ENCODE data around the gene TAF4B. TPM values are rescaled to one million over a fixed set of nuclear protein-coding genes. Genes with fewer than 3 reads are reported as not detected.

Gene TAF4B
- total RNA-seq, 4 donors from 2014 or later, result 3.7 to 11.9 (median 7.1) TPM

GRCh38 chr18:26320686-26321085 lies 94.4 kb downstream of the TAF4B start:
- no peak overlapping the region for H3K27ac ChIP-seq
- no peaks in the 10 kb centered on the region for H3K27me3 ChIP-seq
- no peak for DNase-seq
- no peaks in the 10 kb centered on the region for H3K9me3 ChIP-seq
- WGBS, 2 donors (ENCODE audit: low coverage in 1 of 2), result 95 to 100% methylated on average over 1 of the region's 1 CpG
- TF ChIP-seq POLR2AphosphoS5 (IDR thresholded peaks at IDR 0.05), result no peak
- TF ChIP-seq EP300 (IDR thresholded peaks at IDR 0.05; ENCODE audit: low read depth), result no peak
- no peaks in the 10 kb centered on the region for H3K36me3 ChIP-seq
- H3K4me1 ChIP-seq, result peaks cover 0 to 2% (median 0%) of the 10 kb centered on the region in 4 donors
- in situ Hi-C loops (cut with MboI; ENCODE audit: low pct_ligation_motif_present in 1 of 4, low pct_unique_long_range_greater_than_20kb in 1 of 4, low sequenced_read_pairs in 3 of 4) (no loop called here), intact Hi-C loops (cut with DNase I; ENCODE audit: low total_unique reads) (no loop called here)
- H3K4me3 ChIP-seq, result no peak overlapping the region

- H3K4me1 ChIP-seq, result peaks cover 0 to 2% (median 0%) of the 10 kb centered on the region in 4 donors
- H3K27ac ChIP-seq, result no peak overlapping the region
- in situ Hi-C loops (cut with MboI; ENCODE audit: low pct_ligation_motif_present in 1 of 4, low pct_unique_long_range_greater_than_20kb in 1 of 4, low sequenced_read_pairs in 3 of 4) (no loop called here), intact Hi-C loops (cut with DNase I; ENCODE audit: low total_unique reads) (no loop called here)
- no peak overlapping the region for H3K4me3 ChIP-seq
- WGBS, 2 donors (ENCODE audit: low coverage in 1 of 2), result 86 to 89% methylated on average over 3 of the region's 3 CpGs
- TF ChIP-seq, protein P1, sequence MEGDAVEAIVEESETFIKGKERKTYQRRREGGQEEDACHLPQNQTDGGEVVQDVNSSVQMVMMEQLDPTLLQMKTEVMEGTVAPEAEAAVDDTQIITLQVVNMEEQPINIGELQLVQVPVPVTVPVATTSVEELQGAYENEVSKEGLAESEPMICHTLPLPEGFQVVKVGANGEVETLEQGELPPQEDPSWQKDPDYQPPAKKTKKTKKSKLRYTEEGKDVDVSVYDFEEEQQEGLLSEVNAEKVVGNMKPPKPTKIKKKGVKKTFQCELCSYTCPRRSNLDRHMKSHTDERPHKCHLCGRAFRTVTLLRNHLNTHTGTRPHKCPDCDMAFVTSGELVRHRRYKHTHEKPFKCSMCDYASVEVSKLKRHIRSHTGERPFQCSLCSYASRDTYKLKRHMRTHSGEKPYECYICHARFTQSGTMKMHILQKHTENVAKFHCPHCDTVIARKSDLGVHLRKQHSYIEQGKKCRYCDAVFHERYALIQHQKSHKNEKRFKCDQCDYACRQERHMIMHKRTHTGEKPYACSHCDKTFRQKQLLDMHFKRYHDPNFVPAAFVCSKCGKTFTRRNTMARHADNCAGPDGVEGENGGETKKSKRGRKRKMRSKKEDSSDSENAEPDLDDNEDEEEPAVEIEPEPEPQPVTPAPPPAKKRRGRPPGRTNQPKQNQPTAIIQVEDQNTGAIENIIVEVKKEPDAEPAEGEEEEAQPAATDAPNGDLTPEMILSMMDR (IDR thresholded peaks at IDR 0.05), result no peak
- TF ChIP-seq POLR2A (IDR thresholded peaks at IDR 0.05) (no peak), EP300 (IDR thresholded peaks at IDR 0.05; ENCODE audit: low read depth) (no peak), POLR2AphosphoS5 (IDR thresholded peaks at IDR 0.05) (no peak)
- H3K27me3 ChIP-seq, result no peaks in the 10 kb centered on the region
- no peak for DNase-seq
- no peaks in the 10 kb centered on the region for H3K36me3 ChIP-seq
- no peaks in the 10 kb centered on the region for H3K9me3 ChIP-seq
These were observed 96.8 kb downstream of the TAF4B start for GRCh38 chr18:26322890-26323653.

- in situ Hi-C loops (cut with MboI; ENCODE audit: low pct_ligation_motif_present in 1 of 4, low pct_unique_long_range_greater_than_20kb in 1 of 4, low sequenced_read_pairs in 3 of 4), result no loop called here
- intact Hi-C loops (cut with DNase I; ENCODE audit: low total_unique reads), result no loop called here
- no peak overlapping the region for H3K27ac ChIP-seq
- H3K27me3 ChIP-seq, result no peaks in the 10 kb centered on the region
- TF ChIP-seq POLR2AphosphoS5 (IDR thresholded peaks at IDR 0.05) (no peak), POLR2A (IDR thresholded peaks at IDR 0.05) (no peak), EP300 (IDR thresholded peaks at IDR 0.05; ENCODE audit: low read depth) (no peak)
- TF ChIP-seq, protein P1 (IDR thresholded peaks at IDR 0.05), result no peak
- no peaks in the 10 kb centered on the region for H3K36me3 ChIP-seq
- no peaks in the 10 kb centered on the region for H3K9me3 ChIP-seq
- H3K4me1 ChIP-seq, result peaks cover 0 to 2% (median 0%) of the 10 kb centered on the region in 4 donors
- 78 to 92% methylated on average over 2 of the region's 2 CpGs for WGBS, 2 donors (ENCODE audit: low coverage in 1 of 2)
- H3K4me3 ChIP-seq, result no peak overlapping the region
- DNase-seq, result no peak
These were observed 99.5 kb downstream of the TAF4B start for GRCh38 chr18:26325771-26326170.

GRCh38 chr18:26327062-26327461 lies 100.8 kb downstream of the TAF4B start:
- in situ Hi-C loops (cut with MboI; ENCODE audit: low pct_ligation_motif_present in 1 of 4, low pct_unique_long_range_greater_than_20kb in 1 of 4, low sequenced_read_pairs in 3 of 4), result no loop called here
- peaks cover 0 to 2% (median 0%) of the 10 kb centered on the region in 4 donors for H3K4me1 ChIP-seq
- WGBS, 2 donors (ENCODE audit: low coverage in 1 of 2), result 73 to 87% methylated on average over 2 to 3 of the region's 3 CpGs
- H3K9me3 ChIP-seq, result no peaks in the 10 kb centered on the region
- H3K27me3 ChIP-seq, result no peaks in the 10 kb centered on the region
- no peaks in the 10 kb centered on the region for H3K36me3 ChIP-seq
- no peak overlapping the region for H3K27ac ChIP-seq
- intact Hi-C loops (cut with DNase I; ENCODE audit: low total_unique reads), result no loop called here
- H3K4me3 ChIP-seq, result no peak overlapping the region
- DNase-seq, result no peak
- TF ChIP-seq POLR2A (IDR thresholded peaks at IDR 0.05), result no peak
- no peak for TF ChIP-seq POLR2AphosphoS5 (IDR thresholded peaks at IDR 0.05)
- TF ChIP-seq, protein P1 (IDR thresholded peaks at IDR 0.05), result no peak
- TF ChIP-seq EP300 (IDR thresholded peaks at IDR 0.05; ENCODE audit: low read depth), result no peak

Data from transverse colon (tissue), 4 donors.